ENCODE results near the gene CAMK2B. TPM values are rescaled to one million over a fixed set of nuclear protein-coding genes. Genes with fewer than 3 reads are reported as not detected.
A peak's percentile ranks its signal among the peaks of the same experiment; 100 is the strongest.

Gene CAMK2B
- total RNA-seq, 1 donor, result not detected

DNA sequence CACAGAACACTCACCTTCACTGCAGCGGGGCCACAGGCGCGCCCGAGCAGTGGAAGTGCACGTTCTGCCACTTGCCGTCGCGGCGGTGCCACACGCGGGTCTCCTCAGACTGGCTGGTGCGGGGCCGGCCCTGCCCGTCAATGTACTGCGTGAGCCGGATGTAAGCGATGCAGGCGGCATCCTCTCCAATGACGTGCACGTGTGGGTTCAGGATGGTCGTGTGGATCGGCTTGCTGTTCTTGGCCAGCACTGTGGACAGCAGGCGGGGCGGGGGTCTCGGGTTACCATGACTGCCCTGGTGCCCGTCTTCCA is 105.4 kb downstream of the CAMK2B start:
- H3K4me3 ChIP-seq (ENCODE audit: low read depth, low read length), result no peak overlapping the region
- TF ChIP-seq, protein P1, sequence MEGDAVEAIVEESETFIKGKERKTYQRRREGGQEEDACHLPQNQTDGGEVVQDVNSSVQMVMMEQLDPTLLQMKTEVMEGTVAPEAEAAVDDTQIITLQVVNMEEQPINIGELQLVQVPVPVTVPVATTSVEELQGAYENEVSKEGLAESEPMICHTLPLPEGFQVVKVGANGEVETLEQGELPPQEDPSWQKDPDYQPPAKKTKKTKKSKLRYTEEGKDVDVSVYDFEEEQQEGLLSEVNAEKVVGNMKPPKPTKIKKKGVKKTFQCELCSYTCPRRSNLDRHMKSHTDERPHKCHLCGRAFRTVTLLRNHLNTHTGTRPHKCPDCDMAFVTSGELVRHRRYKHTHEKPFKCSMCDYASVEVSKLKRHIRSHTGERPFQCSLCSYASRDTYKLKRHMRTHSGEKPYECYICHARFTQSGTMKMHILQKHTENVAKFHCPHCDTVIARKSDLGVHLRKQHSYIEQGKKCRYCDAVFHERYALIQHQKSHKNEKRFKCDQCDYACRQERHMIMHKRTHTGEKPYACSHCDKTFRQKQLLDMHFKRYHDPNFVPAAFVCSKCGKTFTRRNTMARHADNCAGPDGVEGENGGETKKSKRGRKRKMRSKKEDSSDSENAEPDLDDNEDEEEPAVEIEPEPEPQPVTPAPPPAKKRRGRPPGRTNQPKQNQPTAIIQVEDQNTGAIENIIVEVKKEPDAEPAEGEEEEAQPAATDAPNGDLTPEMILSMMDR (IDR thresholded peaks at IDR 0.05; ENCODE audit: insufficient read depth, low read depth, low read length), result no peak
- DNase-seq (ENCODE audit: low read depth), result no peak

- H3K4me3 ChIP-seq (ENCODE audit: low read depth, low read length), result no peak overlapping the region
- no peak for DNase-seq (ENCODE audit: low read depth)
- TF ChIP-seq, protein P1 (IDR thresholded peaks at IDR 0.05; ENCODE audit: insufficient read depth, low read depth, low read length), result no peak
These were observed 105.9 kb downstream of the CAMK2B start for GRCh38 chr7:44219371-44220045.

GRCh38 chr7:44218418-44219201 is 106.8 kb downstream of the CAMK2B start:
- H3K4me3 ChIP-seq (ENCODE audit: low read depth, low read length), result no peak overlapping the region
- DNase-seq (ENCODE audit: low read depth), result peak; percentile 3
- TF ChIP-seq, protein P1 (IDR thresholded peaks at IDR 0.05; ENCODE audit: insufficient read depth, low read depth, low read length), result peak; percentile 18

- no peak overlapping the region for H3K4me3 ChIP-seq (ENCODE audit: low read depth, low read length)
- TF ChIP-seq, protein P1 (IDR thresholded peaks at IDR 0.05; ENCODE audit: insufficient read depth, low read depth, low read length), result no peak
- DNase-seq (ENCODE audit: low read depth), result no peak
These were observed 107.5 kb downstream of the CAMK2B start for GRCh38 chr7:44217852-44218402.

GRCh38 chr7:44217223-44217714 is 108.1 kb downstream of the CAMK2B start:
- TF ChIP-seq, protein P1 (IDR thresholded peaks at IDR 0.05; ENCODE audit: insufficient read depth, low read depth, low read length), result no peak
- no peak for DNase-seq (ENCODE audit: low read depth)
- H3K4me3 ChIP-seq (ENCODE audit: low read depth, low read length), result no peak overlapping the region

DNA sequence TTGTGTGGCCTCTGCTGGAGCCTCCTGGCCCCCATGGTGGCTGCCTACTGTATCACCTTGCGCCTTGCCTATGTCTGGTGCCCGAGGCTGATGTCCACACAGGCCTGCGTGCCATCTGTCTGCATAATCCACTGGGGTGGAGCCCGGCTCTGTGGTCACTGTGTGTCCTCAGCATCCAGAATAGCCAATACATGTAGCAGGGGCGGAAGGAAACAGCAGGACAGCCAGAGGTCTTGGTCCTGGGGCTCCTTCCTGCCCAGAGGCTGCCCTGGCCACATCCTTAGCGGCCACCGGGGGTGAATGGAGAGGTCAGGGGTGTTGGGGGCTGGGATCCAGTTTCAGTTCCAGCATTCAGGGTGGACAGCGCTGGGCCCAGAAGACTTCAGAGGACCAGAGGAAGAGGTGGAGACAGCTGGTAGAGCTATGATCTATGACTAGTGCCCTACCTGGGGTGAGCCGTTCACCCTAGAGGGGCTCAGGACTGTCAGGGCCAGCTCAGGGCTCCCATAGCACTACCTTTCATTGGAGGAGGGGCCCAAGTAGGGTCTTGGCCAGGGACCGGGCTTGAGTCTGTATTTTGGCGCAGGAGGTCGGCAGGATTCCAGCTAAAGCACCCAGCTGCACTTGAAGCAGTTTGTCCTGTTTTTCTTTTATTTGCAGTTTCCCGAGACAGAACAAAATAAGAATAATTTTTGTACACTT is 108.7 kb downstream of the CAMK2B start:
- DNase-seq (ENCODE audit: low read depth), result no peak
- TF ChIP-seq, protein P1 (IDR thresholded peaks at IDR 0.05; ENCODE audit: insufficient read depth, low read depth, low read length), result no peak
- no peak overlapping the region for H3K4me3 ChIP-seq (ENCODE audit: low read depth, low read length)

Measured in fibroblast of villous mesenchyme (primary cell).